K562 (cell line): ENCODE results near the gene TTBK1.

Source experiments
- TF ChIP-seq, protein P1 (sequence below): sonication (generic); formaldehyde crosslinking; IDR thresholded peaks from 2 replicates; pipeline ENCODE4 v1.8.1; 2022; ENCODE audit warnings: missing genetic modification reagents
- TF ChIP-seq, protein P2 (sequence below), 3 experiments: IDR thresholded peaks in 2 of 3; conservative IDR thresholded peaks in 1 of 3; 2 replicates each; pipeline ENCODE4 v1.5.1; 2011 to 2012; ENCODE audit warnings: low read length in 3 of 3, mild to moderate bottlenecking in 3 of 3, control low read depth in 2 of 3, improper control_type of control experiment in 1 of 3, inconsistent platforms in 1 of 3, low read depth in 1 of 3, mixed read lengths in 1 of 3, moderate library complexity in 1 of 3; ENCODE audit not compliant: insufficient read depth in 2 of 3

DNA sequence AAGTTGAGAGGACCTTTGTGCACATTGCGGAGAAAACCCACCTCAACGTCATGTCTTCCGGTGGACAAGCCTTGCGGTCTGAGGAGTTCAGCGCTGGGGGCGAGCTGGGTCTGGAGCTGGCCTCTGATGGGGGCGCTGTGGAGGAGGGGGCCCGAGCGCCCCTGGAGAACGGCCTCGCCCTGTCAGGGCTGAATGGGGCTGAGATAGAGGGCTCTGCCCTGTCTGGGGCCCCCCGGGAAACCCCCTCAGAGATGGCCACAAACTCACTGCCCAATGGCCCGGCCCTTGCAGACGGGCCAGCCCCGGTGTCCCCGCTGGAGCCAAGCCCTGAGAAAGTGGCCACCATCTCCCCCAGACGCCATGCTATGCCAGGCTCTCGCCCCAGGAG is 40.2 kb downstream of the TTBK1 start:
- TF ChIP-seq, protein P1, sequence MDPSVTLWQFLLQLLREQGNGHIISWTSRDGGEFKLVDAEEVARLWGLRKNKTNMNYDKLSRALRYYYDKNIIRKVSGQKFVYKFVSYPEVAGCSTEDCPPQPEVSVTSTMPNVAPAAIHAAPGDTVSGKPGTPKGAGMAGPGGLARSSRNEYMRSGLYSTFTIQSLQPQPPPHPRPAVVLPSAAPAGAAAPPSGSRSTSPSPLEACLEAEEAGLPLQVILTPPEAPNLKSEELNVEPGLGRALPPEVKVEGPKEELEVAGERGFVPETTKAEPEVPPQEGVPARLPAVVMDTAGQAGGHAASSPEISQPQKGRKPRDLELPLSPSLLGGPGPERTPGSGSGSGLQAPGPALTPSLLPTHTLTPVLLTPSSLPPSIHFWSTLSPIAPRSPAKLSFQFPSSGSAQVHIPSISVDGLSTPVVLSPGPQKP (CRISPR knock-in tag), result no peak
- TF ChIP-seq, protein P2, sequence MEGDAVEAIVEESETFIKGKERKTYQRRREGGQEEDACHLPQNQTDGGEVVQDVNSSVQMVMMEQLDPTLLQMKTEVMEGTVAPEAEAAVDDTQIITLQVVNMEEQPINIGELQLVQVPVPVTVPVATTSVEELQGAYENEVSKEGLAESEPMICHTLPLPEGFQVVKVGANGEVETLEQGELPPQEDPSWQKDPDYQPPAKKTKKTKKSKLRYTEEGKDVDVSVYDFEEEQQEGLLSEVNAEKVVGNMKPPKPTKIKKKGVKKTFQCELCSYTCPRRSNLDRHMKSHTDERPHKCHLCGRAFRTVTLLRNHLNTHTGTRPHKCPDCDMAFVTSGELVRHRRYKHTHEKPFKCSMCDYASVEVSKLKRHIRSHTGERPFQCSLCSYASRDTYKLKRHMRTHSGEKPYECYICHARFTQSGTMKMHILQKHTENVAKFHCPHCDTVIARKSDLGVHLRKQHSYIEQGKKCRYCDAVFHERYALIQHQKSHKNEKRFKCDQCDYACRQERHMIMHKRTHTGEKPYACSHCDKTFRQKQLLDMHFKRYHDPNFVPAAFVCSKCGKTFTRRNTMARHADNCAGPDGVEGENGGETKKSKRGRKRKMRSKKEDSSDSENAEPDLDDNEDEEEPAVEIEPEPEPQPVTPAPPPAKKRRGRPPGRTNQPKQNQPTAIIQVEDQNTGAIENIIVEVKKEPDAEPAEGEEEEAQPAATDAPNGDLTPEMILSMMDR (IDR thresholded peaks at IDR 0.05 in 2 of 3, conservative IDR thresholded peaks at IDR 0.05 in 1 of 3; ENCODE audit: insufficient read depth in 2 of 3, low read depth in 1 of 3, low read length in 3 of 3), result no peak
